HG03159 (cell line): ENCODE measurements around the gene ASTN2.
"Not testable (repeated sequence)": the region's sequence is repeated elsewhere in the genome, so short reads cannot be mapped to it uniquely, and the experiment has no call there.

Experiments used
- ATAC-seq: cut with Tn5 transposase; IDR thresholded peaks from one replicate; pipeline ENCODE4 v1.9.1; 2021; ENCODE audit warnings: mild to moderate bottlenecking, moderate library complexity; ENCODE audit not compliant: unreplicated experiment

ASTN2 gene

GRCh38 chr9:116690805-116691204 is 724.1 kb downstream of the ASTN2 start:
- not testable (repeated sequence) for ATAC-seq

- ATAC-seq, result no peak
These were observed 725.3 kb downstream of the ASTN2 start for GRCh38 chr9:116689486-116690032.

DNA sequence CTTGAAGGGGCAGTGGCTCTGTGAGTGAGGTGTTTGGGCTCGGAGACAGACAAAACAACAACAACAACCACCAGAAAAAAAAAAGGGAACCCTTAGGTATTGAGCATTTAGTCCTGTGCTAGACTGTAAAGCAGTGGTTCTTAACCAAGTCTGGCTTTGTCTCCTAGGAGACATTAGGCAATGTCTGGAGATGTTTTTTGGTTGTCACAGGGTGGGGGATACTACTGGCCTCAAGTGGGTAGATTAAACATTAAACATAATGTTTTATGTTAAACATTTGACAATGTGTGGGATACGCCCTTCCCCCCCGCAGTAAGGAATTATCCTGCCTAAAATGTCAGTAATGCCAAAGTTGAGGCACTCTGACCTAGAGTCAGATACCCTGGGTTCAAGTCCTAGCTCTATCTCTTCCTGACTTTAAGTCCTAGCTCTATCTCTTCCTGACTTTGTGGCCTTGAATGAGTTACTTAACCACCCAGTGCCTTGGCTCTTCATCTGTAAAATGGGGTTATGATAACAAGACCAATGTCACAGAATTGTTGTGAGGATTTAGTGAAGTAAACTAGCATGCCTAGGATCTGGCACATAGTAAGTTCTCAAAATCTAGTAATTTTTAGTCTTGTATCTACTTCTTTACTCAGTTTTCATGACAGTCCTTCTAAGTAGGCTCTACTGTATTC is 725.9 kb downstream of the ASTN2 start:
- ATAC-seq, result no peak

GRCh38 chr9:116687754-116688135 is 727.1 kb downstream of the ASTN2 start:
- peak; percentile 8 for ATAC-seq

DNA sequence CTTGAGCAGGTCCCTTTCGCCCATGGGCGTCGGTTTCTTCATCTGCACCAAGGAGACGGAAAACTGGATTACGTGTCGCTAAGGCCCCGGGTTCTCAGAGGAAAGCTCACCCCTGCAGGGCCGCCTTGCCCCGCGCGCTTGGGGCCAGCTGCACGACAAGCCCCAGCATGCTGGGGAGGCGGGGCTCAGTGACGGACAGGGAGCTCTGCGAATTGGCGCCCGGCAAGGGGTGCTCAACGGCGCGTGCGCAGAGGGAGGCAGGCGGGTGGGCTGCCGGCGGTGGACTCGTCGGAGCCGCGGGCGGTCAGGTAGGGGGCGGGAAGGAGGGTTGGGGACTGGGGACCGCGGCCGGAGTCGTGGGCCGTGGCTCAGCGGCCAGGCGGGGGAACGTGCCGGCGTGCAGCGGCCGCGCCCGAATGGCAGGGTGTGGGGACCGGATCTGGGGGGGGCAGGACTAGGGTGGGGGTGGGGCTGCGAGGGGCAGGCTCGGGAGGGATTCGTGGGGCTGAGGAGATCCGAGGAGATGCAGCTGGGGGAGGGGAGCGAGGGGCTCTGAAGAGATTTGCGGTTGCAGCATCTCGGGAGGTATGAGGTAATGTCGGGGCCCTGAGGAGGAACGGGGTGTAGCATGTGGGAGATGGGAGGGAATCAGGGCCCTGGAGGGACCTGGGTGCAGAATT is 727.6 kb downstream of the ASTN2 start, which contains the start of gene TRIM32:
TSS of gene TRIM32 (plus strand) at position 232 of the 680 bp plus-strand sequence. CDS start 10,438 bp downstream, outside the sequence.
- peak; percentile 99 for ATAC-seq

DNA sequence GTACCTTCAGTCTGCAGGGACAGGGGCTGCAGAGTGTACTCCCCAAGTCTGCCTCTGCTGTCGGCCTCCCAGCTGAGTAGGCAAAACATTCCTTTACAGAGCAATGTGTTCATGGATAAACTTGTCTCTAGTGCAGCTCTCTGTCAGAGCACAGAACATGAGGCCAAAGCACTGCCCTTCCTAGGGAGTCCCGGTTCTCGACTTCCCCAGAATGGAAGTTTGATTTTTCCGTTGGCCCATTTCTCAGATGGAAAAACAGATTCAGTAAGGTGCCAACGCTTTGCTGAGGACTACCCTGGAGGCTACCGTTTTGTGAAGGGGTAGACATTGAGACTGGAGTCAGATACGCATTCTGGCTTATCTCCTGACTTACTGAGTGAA is 728.2 kb downstream of the ASTN2 start:
- peak; percentile 46 for ATAC-seq

DNA sequence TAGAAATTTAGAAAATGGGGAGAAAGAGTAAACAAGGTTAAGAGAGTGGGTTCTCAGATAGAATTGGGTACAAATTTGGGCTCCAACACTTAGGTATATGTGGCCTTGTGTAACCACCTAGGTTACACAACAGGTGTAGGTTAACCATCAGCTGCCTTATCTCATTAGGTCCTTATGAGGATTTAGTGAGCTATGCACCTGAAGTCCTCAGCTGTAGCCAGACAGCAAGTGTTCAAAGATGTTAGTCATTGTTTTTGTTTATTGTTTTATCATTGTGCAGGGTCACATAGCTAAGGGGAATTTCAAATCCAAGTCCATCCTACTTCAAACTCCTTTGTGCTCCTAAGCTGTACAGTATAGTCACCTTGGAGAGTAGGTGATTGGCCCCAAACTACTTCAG is 728.7 kb downstream of the ASTN2 start:
- no peak for ATAC-seq

DNA sequence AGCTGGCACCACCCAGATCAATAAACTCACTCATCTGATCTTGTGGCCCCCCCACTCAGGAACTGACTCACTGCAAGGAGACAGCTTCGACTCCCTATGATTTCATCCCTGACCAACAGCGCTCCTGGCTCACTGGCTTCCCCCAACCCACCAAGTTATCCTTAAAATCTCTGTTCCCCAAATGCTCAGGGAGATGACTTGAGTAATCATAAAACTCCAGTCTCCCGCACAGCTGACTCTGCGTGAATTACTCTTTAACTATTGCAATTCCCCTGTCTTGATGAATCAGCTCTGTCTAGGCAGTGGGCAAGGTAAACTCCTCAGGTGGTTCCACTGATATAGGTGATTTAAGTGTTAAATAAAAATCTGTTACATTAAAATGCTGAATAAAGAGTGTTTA is 729.7 kb downstream of the ASTN2 start:
- ATAC-seq, result no peak

DNA sequence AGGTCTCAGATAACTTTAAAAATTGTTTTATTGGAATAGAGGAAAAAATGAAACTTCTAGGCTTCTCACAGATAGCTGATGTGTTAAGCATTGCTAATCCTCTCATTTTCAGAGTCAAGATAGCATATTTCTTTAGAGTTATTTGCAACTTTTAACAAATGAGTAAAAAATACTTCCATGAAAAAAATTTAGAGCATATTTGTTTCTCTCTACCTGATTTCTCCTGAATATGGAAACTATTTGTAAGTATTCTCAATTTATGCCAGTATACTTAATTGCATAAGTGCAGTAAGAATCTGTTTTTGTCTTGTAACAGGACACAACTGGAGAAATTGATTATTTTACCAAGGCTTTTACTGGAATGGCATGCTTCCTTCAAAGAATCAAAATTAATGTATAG is 731.3 kb downstream of the ASTN2 start:
- ATAC-seq, result no peak

GRCh38 chr9:116674210-116674980 is 740.5 kb downstream of the ASTN2 start:
- no peak for ATAC-seq

- ATAC-seq, result no peak
These were observed 741.5 kb downstream of the ASTN2 start for GRCh38 chr9:116673375-116673774.

DNA sequence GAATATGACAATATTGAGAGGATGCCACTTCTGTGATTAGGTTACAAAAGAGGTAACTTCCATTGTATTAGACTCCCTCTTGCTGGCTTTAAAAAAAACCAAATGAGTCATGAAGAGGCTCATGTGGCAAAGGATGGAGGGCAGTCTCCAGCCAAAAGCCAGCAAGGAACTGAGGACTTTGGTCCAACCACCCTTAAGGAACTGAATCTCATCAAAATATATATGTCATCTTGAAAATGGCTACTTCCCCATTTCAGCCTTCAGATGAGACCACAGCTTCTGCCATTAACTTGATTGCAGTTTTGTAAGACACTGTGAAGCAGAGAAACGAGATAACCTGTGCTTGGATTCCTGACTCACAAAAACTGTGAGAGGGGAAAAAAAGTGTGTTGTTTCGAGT is 743.3 kb downstream of the ASTN2 start:
- no peak for ATAC-seq

DNA sequence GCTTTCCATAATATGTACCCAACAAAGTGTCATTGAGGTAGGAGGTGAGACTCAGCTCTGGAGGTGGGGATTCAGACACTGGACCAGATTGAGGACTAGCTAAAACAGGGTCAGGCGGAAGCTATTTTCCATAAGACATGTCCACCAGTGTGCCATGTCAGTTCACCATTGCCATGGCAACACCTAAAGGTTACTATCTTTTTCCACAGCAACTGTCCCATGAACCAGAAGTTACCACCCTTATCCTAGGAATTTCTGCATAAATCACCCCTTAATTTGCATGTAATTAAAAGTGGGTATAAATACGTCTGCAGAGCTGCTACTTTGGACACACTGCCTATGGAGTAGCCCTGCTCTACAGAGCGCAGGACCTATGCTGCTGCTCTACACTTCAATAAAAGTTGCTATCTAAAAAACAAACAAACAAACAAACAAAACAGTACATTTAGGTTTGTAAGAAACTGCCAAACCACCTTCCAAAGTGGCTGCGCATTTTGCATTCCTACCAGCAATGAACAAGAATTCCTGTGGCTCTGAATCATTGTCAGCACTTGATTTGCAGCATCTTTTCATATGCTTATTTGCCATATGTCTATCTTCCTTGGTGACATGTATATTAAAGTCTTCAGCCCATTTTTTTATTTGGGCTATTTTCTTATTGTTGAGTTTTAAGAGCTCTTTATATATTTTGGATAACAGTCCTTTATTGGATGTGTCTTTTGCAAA is 745.7 kb downstream of the ASTN2 start:
- ATAC-seq, result no peak

GRCh38 chr9:116663581-116663980 is 751.3 kb downstream of the ASTN2 start:
- no peak for ATAC-seq

DNA sequence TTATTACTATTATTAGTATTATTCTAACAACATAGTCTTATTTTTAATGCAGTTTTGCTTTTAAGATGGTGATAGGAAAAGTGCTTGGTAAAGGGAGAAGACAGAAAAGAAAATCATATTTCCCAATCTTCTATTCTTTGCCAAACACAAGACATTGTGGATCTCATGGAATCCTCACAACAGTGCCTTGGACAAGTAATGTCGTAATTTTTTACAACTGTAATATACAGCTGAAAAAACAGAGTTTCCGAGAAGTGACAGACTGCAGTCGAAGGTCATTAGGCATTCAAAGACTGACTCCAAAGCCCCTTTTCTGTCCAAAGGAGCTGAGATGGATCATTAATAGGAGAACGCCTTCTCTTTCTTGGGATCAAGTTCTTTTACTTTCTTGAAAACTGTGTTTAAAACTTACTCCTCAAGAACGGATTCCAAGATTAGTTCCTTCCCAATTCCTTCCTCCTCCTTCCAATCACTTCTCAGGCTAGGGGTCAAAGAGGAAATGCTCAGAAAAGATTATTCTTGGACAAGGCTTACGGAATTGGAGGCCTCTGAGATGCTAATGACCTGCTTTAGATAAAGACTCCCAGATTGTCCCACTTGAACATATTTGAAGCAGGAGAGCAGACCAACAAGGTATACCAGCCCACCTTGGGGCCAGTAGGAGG is 752.1 kb downstream of the ASTN2 start:
- no peak for ATAC-seq

DNA sequence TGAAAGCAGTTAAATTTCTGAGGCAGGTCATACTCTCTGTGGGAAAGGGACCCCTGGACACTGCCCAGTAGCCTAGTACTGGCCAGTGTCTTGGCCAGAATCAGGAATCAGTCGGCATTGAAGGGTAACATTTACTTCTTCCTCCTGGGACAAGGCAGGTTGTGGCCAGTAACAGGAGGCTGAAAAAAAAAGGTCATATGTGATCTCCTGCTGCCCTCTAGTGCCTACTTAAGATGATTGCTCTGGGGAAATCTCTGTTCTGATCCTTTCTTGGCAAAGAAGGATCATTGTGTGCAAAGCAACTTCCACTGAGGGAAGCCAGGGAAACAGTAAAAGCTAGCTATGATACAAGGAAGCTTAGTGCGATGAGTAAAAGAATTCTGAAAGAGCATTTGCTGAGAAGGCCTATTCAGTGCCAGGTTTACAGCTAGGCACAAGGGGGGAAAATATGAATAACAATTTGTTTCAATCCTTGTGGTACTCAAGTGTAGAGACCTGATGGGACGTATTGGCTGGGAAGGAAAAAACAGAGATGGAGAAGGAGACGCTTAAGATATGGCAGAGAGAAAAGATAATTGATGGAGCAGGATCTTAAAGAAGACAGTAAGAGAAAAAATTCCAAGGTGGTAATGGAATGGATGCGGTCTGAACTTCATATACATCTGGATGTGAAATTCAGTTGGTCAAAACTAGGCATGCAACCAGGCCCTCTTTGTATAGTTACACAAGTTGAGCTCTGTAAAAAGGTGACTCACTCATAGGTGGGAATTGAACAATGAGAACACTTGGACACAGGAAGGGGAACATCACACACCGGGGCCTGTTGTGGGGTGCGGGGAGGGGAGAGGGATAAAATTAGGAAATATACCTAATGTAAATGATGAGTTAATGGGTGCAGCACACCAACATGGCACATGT is 753.6 kb downstream of the ASTN2 start:
- peak; percentile 91 for ATAC-seq

DNA sequence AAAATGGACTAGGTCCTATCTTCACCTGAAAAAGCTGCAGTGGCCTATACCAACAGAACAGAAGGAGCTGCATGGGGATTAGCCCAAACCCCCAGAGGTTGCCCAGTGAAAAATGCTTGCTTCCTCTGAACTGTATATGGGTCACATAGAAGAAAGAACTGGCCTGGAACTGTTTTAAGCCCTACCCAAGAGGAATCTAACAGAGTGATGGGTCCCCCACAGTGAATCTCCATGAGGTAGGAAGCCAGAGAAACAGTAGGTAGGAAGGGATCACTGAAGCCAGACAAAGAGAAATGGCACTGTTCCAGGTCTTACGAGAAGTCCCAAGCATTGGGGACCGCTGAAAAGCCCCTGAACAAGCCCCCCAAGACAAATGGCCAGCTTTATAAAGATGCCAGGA is 756.6 kb downstream of the ASTN2 start:
- ATAC-seq, result no peak

DNA sequence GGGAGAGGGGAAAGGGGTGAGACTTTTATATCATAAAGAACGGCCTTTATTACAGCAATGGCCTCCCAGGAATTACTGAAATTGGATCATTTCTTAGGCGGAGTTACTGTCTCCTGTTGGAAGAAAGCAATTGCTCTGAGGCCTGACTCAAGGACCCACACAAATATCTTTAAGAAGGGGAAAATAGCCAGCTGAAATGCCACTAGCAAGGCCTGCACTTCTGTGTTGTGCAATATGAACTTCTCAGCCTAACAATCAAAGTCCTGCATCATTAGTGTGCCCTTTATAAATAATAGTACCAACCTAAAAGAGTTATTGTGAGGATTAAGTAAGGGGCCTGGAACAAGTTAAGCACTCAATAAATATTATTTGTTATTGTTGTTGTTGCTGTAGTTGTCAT is 757.9 kb downstream of the ASTN2 start:
- no peak for ATAC-seq

- no peak for ATAC-seq
These were observed 758.3 kb downstream of the ASTN2 start for GRCh38 chr9:116656501-116656971.
